Activated T-cell treated with anti-CD3 and anti-CD28 coated beads, Interleukin-2, amount 50 U/mL, for 72 hours (primary cell): ENCODE data around the gene ZBTB7C. TPM values are rescaled to one million over a fixed set of nuclear protein-coding genes. Genes with fewer than 3 reads are reported as not detected.

ENCODE experiments used
- ATAC-seq, 2 donors: fragments of 150-1000 bp; cut with Tn5 transposase; replicated peaks in 1 of 2; 2 replicates each; pipeline ENCODE4 v1.10.0; 2021; ENCODE audit warnings: moderate library complexity in 2 of 2, mild to moderate bottlenecking in 1 of 2
- DNase-seq, 2 donors: peaks; one replicate each; pipeline ENCODE4 v3.0.0; 2021 to 2022; ENCODE audit warnings: mixed read lengths in 1 of 2
- H3K27ac Mint-ChIP-seq: one replicate; pipeline ENCODE4 v1.8.0; 2022; ENCODE audit warnings: mild to moderate bottlenecking, moderate library complexity, mixed read lengths
- H3K27me3 Mint-ChIP-seq: one replicate; pipeline ENCODE4 v1.8.0; 2022; ENCODE audit warnings: low read depth, mixed read lengths
- H3K36me3 Mint-ChIP-seq, 2 donors: one replicate each; pipeline ENCODE4 v1.8.0; 2022; ENCODE audit warnings: mixed read lengths in 2 of 2, mild to moderate bottlenecking in 1 of 2; ENCODE audit not compliant: insufficient read depth in 2 of 2
- H3K4me1 Mint-ChIP-seq: one replicate; pipeline ENCODE4 v1.8.0; 2022; ENCODE audit warnings: low read depth, mixed read lengths
- H3K4me3 Mint-ChIP-seq, 2 donors: one replicate each; pipeline ENCODE4 v1.8.0; 2022; ENCODE audit warnings: mild to moderate bottlenecking in 2 of 2, mixed read lengths in 2 of 2, moderate library complexity in 2 of 2
- H3K9me3 Mint-ChIP-seq, 2 donors: one replicate each; pipeline ENCODE4 v1.8.0; 2022; ENCODE audit warnings: mixed read lengths in 2 of 2
- total RNA-seq, 2 donors: library from RNA; stranded (reverse); gene quantifications; one replicate each; pipeline ENCODE4 v1.2.3, GENCODE V29; 2022

Gene ZBTB7C
- total RNA-seq, 2 donors from 2014 or later, result 0.05 TPM; not detected in 1

- no peaks in the 10 kb centered on the region for H3K36me3 Mint-ChIP-seq
- no peaks in the 10 kb centered on the region for H3K9me3 Mint-ChIP-seq
- DNase-seq, result no peak
- peaks cover 7% of the 10 kb centered on the region for H3K27me3 Mint-ChIP-seq
- no peak overlapping the region for H3K27ac Mint-ChIP-seq
- H3K4me3 Mint-ChIP-seq, result no peak overlapping the region
- ATAC-seq, result no peak
- H3K4me1 Mint-ChIP-seq, result no peaks in the 10 kb centered on the region
These were observed 93.0 kb downstream of the ZBTB7C start for GRCh38 chr18:48316177-48316576.

DNA sequence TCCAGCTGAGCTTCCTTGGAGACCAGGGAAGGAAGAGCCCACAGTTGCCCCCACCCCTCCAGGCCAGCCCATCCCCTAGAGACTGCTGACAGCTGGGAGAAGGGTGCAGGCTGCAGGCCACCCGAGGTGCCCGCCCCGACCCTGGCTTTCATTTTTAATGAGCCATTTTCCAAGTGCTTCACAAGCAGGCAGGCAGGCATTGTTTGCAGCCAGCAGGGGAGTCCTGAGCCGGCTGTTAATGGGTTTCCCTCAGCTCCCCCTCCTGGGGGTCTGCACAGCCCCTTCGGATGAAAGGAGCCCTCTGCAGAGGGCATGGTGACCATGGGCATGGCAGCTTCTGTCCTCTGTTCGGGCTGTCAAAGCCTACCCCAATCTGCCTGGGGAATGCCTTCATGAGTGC lies 94.5 kb downstream of the ZBTB7C start:
- no peak overlapping the region for H3K27ac Mint-ChIP-seq
- H3K9me3 Mint-ChIP-seq, result no peaks in the 10 kb centered on the region
- no peaks in the 10 kb centered on the region for H3K36me3 Mint-ChIP-seq
- ATAC-seq (no peak), DNase-seq (no peak)
- peaks cover 5% of the 10 kb centered on the region for H3K27me3 Mint-ChIP-seq
- H3K4me1 Mint-ChIP-seq, result no peaks in the 10 kb centered on the region
- no peak overlapping the region for H3K4me3 Mint-ChIP-seq

- Mint-ChIP-seq H3K4me3 (no peak overlapping the region), H3K36me3 (no peaks in the 10 kb centered on the region), H3K9me3 (no peaks in the 10 kb centered on the region), H3K27me3 (peaks cover 5% of the 10 kb centered on the region), H3K4me1 (no peaks in the 10 kb centered on the region), H3K27ac (no peak overlapping the region)
- ATAC-seq, result no peak
- no peak for DNase-seq
These were observed 95.4 kb downstream of the ZBTB7C start for GRCh38 chr18:48313792-48314191.

DNA sequence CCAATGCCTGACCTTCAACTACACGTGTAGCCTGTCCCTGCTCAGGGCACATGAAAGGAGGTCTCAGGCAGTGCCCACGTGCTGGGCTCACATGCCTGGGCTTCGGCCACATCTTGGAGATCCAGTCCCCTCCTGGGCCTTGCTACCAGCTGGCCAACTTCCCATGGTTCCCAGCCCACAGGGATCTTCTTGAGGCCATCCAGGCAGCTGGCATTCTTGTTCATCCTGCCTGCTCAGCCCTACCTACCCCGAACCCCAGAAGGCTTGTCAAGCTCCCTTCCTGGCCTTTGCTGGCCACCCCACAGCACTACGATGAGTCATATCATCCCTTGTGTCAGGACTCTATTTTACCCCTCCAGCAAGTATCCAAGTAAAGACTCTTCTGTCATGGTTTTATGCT lies 97.1 kb downstream of the ZBTB7C start:
- H3K27me3 Mint-ChIP-seq, result peaks cover 5% of the 10 kb centered on the region
- H3K36me3 Mint-ChIP-seq, result no peaks in the 10 kb centered on the region
- DNase-seq (no peak), ATAC-seq (no peak)
- H3K4me3 Mint-ChIP-seq, result no peak overlapping the region
- H3K27ac Mint-ChIP-seq, result no peak overlapping the region
- H3K4me1 Mint-ChIP-seq, result no peaks in the 10 kb centered on the region
- no peaks in the 10 kb centered on the region for H3K9me3 Mint-ChIP-seq

DNA sequence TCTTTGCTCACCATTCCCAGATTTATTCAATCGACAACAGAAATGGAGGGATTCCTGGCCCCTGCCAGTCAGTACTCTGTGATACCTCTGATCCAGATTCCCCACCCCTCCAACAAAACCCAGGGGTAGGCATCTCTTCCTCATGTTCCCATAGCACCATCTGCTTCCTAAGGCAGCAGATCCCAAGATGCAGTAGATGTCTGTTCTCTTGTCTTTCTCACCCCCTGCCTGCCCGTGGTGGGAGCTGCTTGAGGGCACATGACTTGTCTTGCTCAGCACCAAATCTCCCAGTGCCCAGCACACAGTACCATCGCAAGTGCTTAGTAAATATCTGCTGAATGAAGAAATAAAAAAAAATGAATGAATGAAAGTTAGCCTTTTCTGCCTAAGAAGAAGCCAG lies 98.2 kb downstream of the ZBTB7C start:
- Mint-ChIP-seq H3K36me3 (no peaks in the 10 kb centered on the region), H3K4me3 (no peak overlapping the region), H3K9me3 (no peaks in the 10 kb centered on the region), H3K4me1 (no peaks in the 10 kb centered on the region), H3K27me3 (peaks cover 5% of the 10 kb centered on the region), H3K27ac (no peak overlapping the region)
- ATAC-seq (no peak), DNase-seq (no peak)

GRCh38 chr18:48310353-48310752 lies 98.8 kb downstream of the ZBTB7C start:
- no peaks in the 10 kb centered on the region for H3K36me3 Mint-ChIP-seq
- no peaks in the 10 kb centered on the region for H3K4me1 Mint-ChIP-seq
- H3K27ac Mint-ChIP-seq, result no peak overlapping the region
- ATAC-seq (no peak), DNase-seq (no peak)
- peaks cover 6% of the 10 kb centered on the region for H3K27me3 Mint-ChIP-seq
- H3K4me3 Mint-ChIP-seq, result no peak overlapping the region
- H3K9me3 Mint-ChIP-seq, result no peaks in the 10 kb centered on the region

GRCh38 chr18:48308755-48309575 lies 100.2 kb downstream of the ZBTB7C start:
- H3K27me3 Mint-ChIP-seq, result peaks cover 11% of the 10 kb centered on the region
- H3K36me3 Mint-ChIP-seq, result no peaks in the 10 kb centered on the region
- DNase-seq (no peak), ATAC-seq (no peak)
- H3K4me1 Mint-ChIP-seq, result no peaks in the 10 kb centered on the region
- H3K4me3 Mint-ChIP-seq, result no peak overlapping the region
- H3K27ac Mint-ChIP-seq, result no peak overlapping the region
- no peaks in the 10 kb centered on the region for H3K9me3 Mint-ChIP-seq

- Mint-ChIP-seq H3K4me1 (no peaks in the 10 kb centered on the region), H3K27ac (no peak overlapping the region), H3K4me3 (no peak overlapping the region), H3K27me3 (peaks cover 11% of the 10 kb centered on the region), H3K9me3 (no peaks in the 10 kb centered on the region), H3K36me3 (no peaks in the 10 kb centered on the region)
- DNase-seq (no peak), ATAC-seq (no peak)
These were observed 101.1 kb downstream of the ZBTB7C start for GRCh38 chr18:48308027-48308635.

DNA sequence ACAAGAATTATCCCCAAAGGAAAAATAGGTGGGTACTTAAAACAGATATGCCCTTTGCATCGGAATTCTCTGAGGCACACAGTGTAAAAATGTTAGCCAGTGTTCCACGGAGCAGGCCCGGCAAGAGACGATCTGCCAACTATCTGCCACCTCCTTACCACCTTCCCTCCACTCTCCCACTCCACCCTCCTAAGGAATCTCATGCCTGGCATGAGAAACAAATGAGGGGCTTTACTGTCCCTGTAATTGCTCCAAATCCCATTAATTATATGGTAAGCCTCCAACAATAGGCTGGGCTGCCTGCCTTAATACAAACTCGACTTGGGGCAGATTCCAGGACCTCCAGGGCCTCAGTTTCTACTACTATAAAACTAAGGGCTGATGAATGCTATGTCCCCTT lies 102.3 kb downstream of the ZBTB7C start:
- DNase-seq (no peak), ATAC-seq (no peak)
- no peak overlapping the region for H3K4me3 Mint-ChIP-seq
- no peak overlapping the region for H3K27ac Mint-ChIP-seq
- H3K27me3 Mint-ChIP-seq, result peaks cover 11% of the 10 kb centered on the region
- no peaks in the 10 kb centered on the region for H3K9me3 Mint-ChIP-seq
- no peaks in the 10 kb centered on the region for H3K36me3 Mint-ChIP-seq
- no peaks in the 10 kb centered on the region for H3K4me1 Mint-ChIP-seq

- ATAC-seq, result no peak
- Mint-ChIP-seq H3K27me3 (peaks cover 6% of the 10 kb centered on the region), H3K9me3 (no peaks in the 10 kb centered on the region), H3K4me1 (peaks cover 10% of the 10 kb centered on the region), H3K4me3 (no peak overlapping the region), H3K27ac (no peak overlapping the region), H3K36me3 (no peaks in the 10 kb centered on the region)
- DNase-seq, result no peak
These were observed 104.1 kb downstream of the ZBTB7C start for GRCh38 chr18:48304906-48305693.

- peaks cover 6% of the 10 kb centered on the region for H3K27me3 Mint-ChIP-seq
- H3K36me3 Mint-ChIP-seq, result no peaks in the 10 kb centered on the region
- no peaks in the 10 kb centered on the region for H3K9me3 Mint-ChIP-seq
- H3K4me1 Mint-ChIP-seq, result peaks cover 11% of the 10 kb centered on the region
- H3K27ac Mint-ChIP-seq, result no peak overlapping the region
- DNase-seq (no peak), ATAC-seq (no peak)
- H3K4me3 Mint-ChIP-seq, result no peak overlapping the region
These were observed 105.3 kb downstream of the ZBTB7C start for GRCh38 chr18:48303883-48304282.

DNA sequence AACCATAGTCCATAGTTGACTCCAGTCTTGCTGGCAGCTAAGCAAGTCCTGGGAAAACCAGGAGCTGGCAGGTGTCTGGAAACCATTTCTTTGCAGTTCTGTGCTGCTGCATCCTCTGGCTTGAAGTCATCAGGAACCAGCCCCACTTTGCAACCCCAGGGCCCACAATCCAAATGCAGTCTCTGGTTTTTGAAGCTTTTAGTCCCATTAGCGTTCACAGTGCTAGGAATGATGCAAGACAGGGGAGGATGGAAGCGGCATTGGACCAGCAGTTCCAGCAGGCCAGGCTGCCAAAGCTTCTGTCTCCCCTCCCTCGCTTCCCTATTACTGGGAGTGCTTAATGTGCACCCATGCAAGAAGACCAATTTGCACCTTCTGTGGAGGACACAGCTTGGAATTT lies 106.4 kb downstream of the ZBTB7C start:
- Mint-ChIP-seq H3K27ac (no peak overlapping the region), H3K36me3 (no peaks in the 10 kb centered on the region), H3K9me3 (no peaks in the 10 kb centered on the region), H3K27me3 (peaks cover 6% of the 10 kb centered on the region), H3K4me1 (peaks cover 11% of the 10 kb centered on the region), H3K4me3 (no peak overlapping the region)
- DNase-seq (no peak), ATAC-seq (no peak)

DNA sequence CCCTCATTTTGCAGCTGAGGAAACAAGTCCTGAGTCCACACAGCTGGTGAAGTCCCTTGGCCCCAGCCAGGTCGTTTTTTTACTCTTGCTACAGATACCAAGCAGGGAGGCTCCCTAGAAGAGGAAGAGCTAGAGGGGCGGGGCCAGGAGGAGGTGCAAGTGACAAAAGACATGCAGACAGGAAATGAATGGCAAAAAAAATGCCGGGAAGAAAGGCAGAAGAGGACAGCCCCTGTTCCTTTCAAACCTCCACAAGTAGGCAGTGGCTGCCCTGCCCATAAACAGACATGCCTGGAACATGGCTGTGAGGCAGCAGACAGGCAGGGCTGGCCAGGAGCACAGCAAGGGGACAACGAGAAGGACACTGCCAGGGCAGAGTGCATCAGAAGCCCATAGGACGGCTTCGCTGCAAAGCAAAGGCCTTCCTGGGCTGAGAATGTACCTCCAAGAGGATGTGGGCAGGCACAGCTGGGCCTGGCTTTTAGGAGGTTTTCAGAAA lies 108.7 kb downstream of the ZBTB7C start:
- DNase-seq, result peak; percentile 5 to 8
- Mint-ChIP-seq H3K9me3 (no peaks in the 10 kb centered on the region), H3K27me3 (peaks cover 6% of the 10 kb centered on the region), H3K36me3 (no peaks in the 10 kb centered on the region), H3K4me1 (peaks cover 11% of the 10 kb centered on the region), H3K27ac (peak overlapping the region; percentile 18), H3K4me3 (no peak overlapping the region)
- peak in 1 of 2 donors; percentile 17 for ATAC-seq
